HEK293 (cell line): ENCODE results near the gene FUOM.

Experiments
- CTCF ChIA-PET: fragments of 350-600 bp; formaldehyde crosslinking; extraction: SDS; loops from one replicate; lab custom pipeline; 2021; ENCODE audit warnings: antibody characterized with exemption; lab: Yijun Ruan, JAX
- POLR2A ChIA-PET: fragments of 300-600 bp; formaldehyde crosslinking; extraction: SDS; loops from one replicate; lab custom pipeline; 2020; ENCODE audit warnings: antibody characterized with exemption, inconsistent platforms; lab: Yijun Ruan, JAX
- H3K27ac ChIP-seq: fragments of 200-500 bp; sonication (Bioruptor generic); 2 replicates; pipeline ENCODE4 v1.5.1; 2014; ENCODE audit warnings: low read depth, low read length, control low read depth, inconsistent platforms; ENCODE audit errors: extremely low read depth
- H3K36me3 ChIP-seq, 2 experiments: fragments of 200-500 bp in 1 of 2; sonication (Bioruptor generic) in 1 of 2; 1 replicate in 1 of 2; 2 replicates in 1 of 2; pipeline ENCODE4 v1.5.1; 2014 to 2017; ENCODE audit warnings: inconsistent platforms in 2 of 2, low read length in 2 of 2; ENCODE audit not compliant: control insufficient read depth in 2 of 2, insufficient read depth in 1 of 2
- H3K4me1 ChIP-seq: fragments of 200-500 bp; sonication (Bioruptor generic); 2 replicates; pipeline ENCODE4 v1.5.1; 2014; ENCODE audit warnings: mild to moderate bottlenecking, low read length, inconsistent platforms; ENCODE audit not compliant: control insufficient read depth, insufficient read depth
- H3K4me3 ChIP-seq: 2 replicates; pipeline ENCODE4 v1.5.1; 2011; ENCODE audit warnings: low read depth, mild to moderate bottlenecking, control low read depth, low read length, moderate library complexity
- H3K9me3 ChIP-seq: fragments of 200-500 bp; sonication (Bioruptor generic); 2 replicates; pipeline ENCODE4 v1.5.1; 2014; ENCODE audit warnings: low read depth, low read length, inconsistent platforms; ENCODE audit not compliant: control insufficient read depth, insufficient read depth
- EGR2 ChIP-seq: fragments of 450-650 bp; formaldehyde crosslinking; IDR thresholded peaks from 2 replicates; pipeline ENCODE4 v1.5.1; 2016; ENCODE audit warnings: low read depth, missing biosample characterization, missing genetic modification characterization
- GLIS1 ChIP-seq: fragments of 450-650 bp; formaldehyde crosslinking; IDR thresholded peaks from 2 replicates; pipeline ENCODE4 v1.5.1; 2016; ENCODE audit warnings: missing biosample characterization, missing genetic modification characterization
- KLF1 ChIP-seq: fragments of 450-650 bp; formaldehyde crosslinking; IDR thresholded peaks from 2 replicates; pipeline ENCODE4 v1.5.1; 2016; ENCODE audit warnings: missing biosample characterization, missing genetic modification characterization
- PBX3 ChIP-seq: sonication (generic); formaldehyde crosslinking; IDR thresholded peaks from 2 replicates; pipeline ENCODE4 v1.8.1; 2022; ENCODE audit warnings: mild to moderate bottlenecking, moderate library complexity, missing genetic modification reagents
- SP2 ChIP-seq: fragments of 450-650 bp; formaldehyde crosslinking; IDR thresholded peaks from 2 replicates; pipeline ENCODE4 v1.5.1; 2016; ENCODE audit warnings: missing biosample characterization, missing genetic modification characterization
- YY1 ChIP-seq: fragments of 450-650 bp; formaldehyde crosslinking; IDR thresholded peaks from 2 replicates; pipeline ENCODE4 v1.5.1; 2018; ENCODE audit warnings: missing biosample characterization, missing genetic modification characterization
- ZBTB17 ChIP-seq: fragments of 450-650 bp; formaldehyde crosslinking; IDR thresholded peaks from 2 replicates; pipeline ENCODE4 v1.5.1; 2016; ENCODE audit warnings: missing biosample characterization, missing genetic modification characterization
- ZBTB48 ChIP-seq: fragments of 450-650 bp; formaldehyde crosslinking; IDR thresholded peaks from 2 replicates; pipeline ENCODE4 v1.5.1; 2016; ENCODE audit warnings: missing biosample characterization, missing genetic modification characterization
- ZFHX2 ChIP-seq: fragments of 450-650 bp; formaldehyde crosslinking; conservative IDR thresholded peaks from 2 replicates; pipeline ENCODE4 v1.5.1; 2016; ENCODE audit warnings: missing biosample characterization, missing genetic modification characterization
- ZIC2 ChIP-seq: fragments of 450-650 bp; formaldehyde crosslinking; IDR thresholded peaks from 2 replicates; pipeline ENCODE4 v1.5.1; 2016; ENCODE audit warnings: missing biosample characterization, missing genetic modification characterization
- ZNF157 ChIP-seq: fragments of 450-650 bp; formaldehyde crosslinking; IDR thresholded peaks from 2 replicates; pipeline ENCODE4 v1.5.1; 2016; ENCODE audit warnings: missing biosample characterization, missing genetic modification characterization
- ZNF776 ChIP-seq: fragments of 450-650 bp; formaldehyde crosslinking; IDR thresholded peaks from 2 replicates; pipeline ENCODE4 v1.5.0; 2017; ENCODE audit warnings: missing biosample characterization, missing genetic modification characterization, borderline replicate concordance
- ZNF791 ChIP-seq: fragments of 450-650 bp; formaldehyde crosslinking; IDR thresholded peaks from 2 replicates; pipeline ENCODE4 v1.5.1; 2016; ENCODE audit warnings: missing biosample characterization, missing genetic modification characterization
- ZSCAN4 ChIP-seq: fragments of 450-650 bp; formaldehyde crosslinking; IDR thresholded peaks from 2 replicates; pipeline ENCODE4 v1.5.1; 2017; ENCODE audit warnings: missing biosample characterization, missing genetic modification characterization
- TF ChIP-seq, protein P1 (sequence below): fragments of 450-650 bp; formaldehyde crosslinking; IDR thresholded peaks from 2 replicates; pipeline ENCODE4 v1.5.1; 2016; ENCODE audit warnings: missing biosample characterization, missing genetic modification characterization, low read depth
- TF ChIP-seq, protein P2 (sequence below): fragments of 450-650 bp; formaldehyde crosslinking; IDR thresholded peaks from 2 replicates; pipeline ENCODE4 v1.5.1; 2016; ENCODE audit warnings: missing biosample characterization, missing genetic modification characterization

The FUOM gene

GRCh38 chr10:133350950-133351329 lies 6.9 kb downstream of the FUOM start:
- 0 out of 2 replicates have a peak, but pooled peaks have one; percentile 1 for TF ChIP-seq GLIS1
- TF ChIP-seq YY1 (tag by site-specific recombination) = no peak
- H3K9me3 ChIP-seq = no peaks in the 10 kb centered on the region
- CTCF ChIA-PET = no interaction called here
- H3K4me1 ChIP-seq = no peaks in the 10 kb centered on the region
- no peaks in the 10 kb centered on the region for H3K36me3 ChIP-seq
- POLR2A ChIA-PET = interaction anchor here (0.9 kb wide), 1 partner anchor 10 kb away, joined by 4 read pairs; no protein-coding TSS in a partner anchor
- H3K27ac ChIP-seq = no peak overlapping the region
- H3K4me3 ChIP-seq = no peak overlapping the region

DNA sequence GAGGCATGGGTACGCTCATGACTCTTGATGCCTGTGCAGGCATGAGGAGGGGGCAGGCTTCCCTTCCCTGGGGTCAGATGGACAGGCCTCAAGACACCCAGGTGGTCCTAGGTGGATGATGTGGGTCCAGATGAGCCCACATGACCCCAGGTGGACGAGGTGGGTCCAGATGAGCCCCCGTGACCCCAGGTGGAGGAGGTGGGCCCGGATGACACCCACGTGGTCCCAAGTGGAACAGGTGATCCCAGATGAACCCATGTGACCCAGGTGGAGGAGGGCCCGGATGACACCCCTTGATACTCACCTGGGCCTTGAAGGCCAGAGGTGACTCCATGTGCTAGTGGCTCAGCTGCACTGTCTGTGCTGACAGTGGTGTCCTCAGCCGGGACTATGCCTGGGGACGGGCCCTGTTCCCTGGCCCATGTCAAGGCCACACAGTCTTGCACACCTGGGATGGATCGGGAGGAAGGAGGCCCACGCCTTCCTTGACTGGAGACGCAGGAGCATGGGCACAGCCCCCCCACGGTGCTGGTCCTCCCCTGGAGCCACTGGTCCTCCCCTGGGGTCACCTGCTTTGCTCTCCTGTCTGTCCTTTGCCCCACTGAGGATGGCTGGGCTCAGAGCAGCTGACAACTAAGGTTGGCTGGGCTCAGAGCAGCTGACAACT lies 7.4 kb downstream of the FUOM start:
- Histone ChIP-seq H3K9me3 (no peaks in the 10 kb centered on the region), H3K4me3 (no peak overlapping the region), H3K36me3 (no peaks in the 10 kb centered on the region), H3K27ac (no peak overlapping the region), H3K4me1 (no peaks in the 10 kb centered on the region)
- TF ChIP-seq PBX3 (no peak), GLIS1 (peak; percentile 19; the same call in 1 of the 2 replicates)
- ChIA-PET POLR2A (interaction anchor here (0.9 kb wide), 1 partner anchor 10 kb away, joined by 4 read pairs; no protein-coding TSS in a partner anchor), CTCF (no interaction called here)

- H3K27ac ChIP-seq = no peak overlapping the region
- no peaks in the 10 kb centered on the region for H3K4me1 ChIP-seq
- ChIA-PET POLR2A (no interaction called here), CTCF (no interaction called here)
- TF ChIP-seq SP2 (tag by site-specific recombination) = no peak
- TF ChIP-seq ZFHX2 = peak; percentile 32; the same call in 1 of the 2 replicates
- TF ChIP-seq EGR2 (tag by site-specific recombination) = 0 out of 2 replicates have a peak, but pooled peaks have one; percentile 0
- no peaks in the 10 kb centered on the region for H3K36me3 ChIP-seq
- H3K4me3 ChIP-seq = no peak overlapping the region
- H3K9me3 ChIP-seq = no peaks in the 10 kb centered on the region
Measured at GRCh38 chr10:133349577-133350011, 8.2 kb downstream of the FUOM start.

- Histone ChIP-seq H3K4me3 (no peak overlapping the region), H3K27ac (no peak overlapping the region), H3K9me3 (no peaks in the 10 kb centered on the region), H3K36me3 (no peaks in the 10 kb centered on the region), H3K4me1 (no peaks in the 10 kb centered on the region)
- POLR2A ChIA-PET = no interaction called here
- TF ChIP-seq, protein P1, sequence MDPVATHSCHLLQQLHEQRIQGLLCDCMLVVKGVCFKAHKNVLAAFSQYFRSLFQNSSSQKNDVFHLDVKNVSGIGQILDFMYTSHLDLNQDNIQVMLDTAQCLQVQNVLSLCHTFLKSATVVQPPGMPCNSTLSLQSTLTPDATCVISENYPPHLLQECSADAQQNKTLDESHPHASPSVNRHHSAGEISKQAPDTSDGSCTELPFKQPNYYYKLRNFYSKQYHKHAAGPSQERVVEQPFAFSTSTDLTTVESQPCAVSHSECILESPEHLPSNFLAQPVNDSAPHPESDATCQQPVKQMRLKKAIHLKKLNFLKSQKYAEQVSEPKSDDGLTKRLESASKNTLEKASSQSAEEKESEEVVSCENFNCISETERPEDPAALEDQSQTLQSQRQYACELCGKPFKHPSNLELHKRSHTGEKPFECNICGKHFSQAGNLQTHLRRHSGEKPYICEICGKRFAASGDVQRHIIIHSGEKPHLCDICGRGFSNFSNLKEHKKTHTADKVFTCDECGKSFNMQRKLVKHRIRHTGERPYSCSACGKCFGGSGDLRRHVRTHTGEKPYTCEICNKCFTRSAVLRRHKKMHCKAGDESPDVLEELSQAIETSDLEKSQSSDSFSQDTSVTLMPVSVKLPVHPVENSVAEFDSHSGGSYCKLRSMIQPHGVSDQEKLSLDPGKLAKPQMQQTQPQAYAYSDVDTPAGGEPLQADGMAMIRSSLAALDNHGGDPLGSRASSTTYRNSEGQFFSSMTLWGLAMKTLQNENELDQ (tag by site-specific recombination) = no peak
- TF ChIP-seq ZIC2 (0 out of 2 replicates have a peak, but pooled peaks have one; percentile 49), ZFHX2 (peak; percentile 78), ZNF157 (tag by site-specific recombination) (0 out of 2 replicates have a peak, but pooled peaks have one; percentile 34), ZNF791 (tag by site-specific recombination) (peak; percentile 20; the same call in 1 of the 2 replicates), EGR2 (tag by site-specific recombination) (peak; percentile 61), ZSCAN4 (tag by site-specific recombination) (peak; percentile 66), ZBTB17 (no peak), ZNF776 (tag by site-specific recombination) (no peak), ZBTB48 (tag by site-specific recombination) (peak; percentile 46; the same call in 1 of the 2 replicates), KLF1 (tag by site-specific recombination) (0 out of 2 replicates have a peak, but pooled peaks have one; percentile 37)
- TF ChIP-seq, protein P2, sequence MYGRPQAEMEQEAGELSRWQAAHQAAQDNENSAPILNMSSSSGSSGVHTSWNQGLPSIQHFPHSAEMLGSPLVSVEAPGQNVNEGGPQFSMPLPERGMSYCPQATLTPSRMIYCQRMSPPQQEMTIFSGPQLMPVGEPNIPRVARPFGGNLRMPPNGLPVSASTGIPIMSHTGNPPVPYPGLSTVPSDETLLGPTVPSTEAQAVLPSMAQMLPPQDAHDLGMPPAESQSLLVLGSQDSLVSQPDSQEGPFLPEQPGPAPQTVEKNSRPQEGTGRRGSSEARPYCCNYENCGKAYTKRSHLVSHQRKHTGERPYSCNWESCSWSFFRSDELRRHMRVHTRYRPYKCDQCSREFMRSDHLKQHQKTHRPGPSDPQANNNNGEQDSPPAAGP (tag by site-specific recombination) = no peak
- CTCF ChIA-PET = no interaction called here
Measured at GRCh38 chr10:133349160-133349568, 8.7 kb downstream of the FUOM start.
